Cardiac muscle cell (in vitro differentiated cells and primary cell): ENCODE measurements around the gene KCNQ5. TPM values are rescaled to one million over a fixed set of nuclear protein-coding genes. Genes with fewer than 3 reads are reported as not detected.

Source experiments
- DNase-seq, 2 donors: peaks; one replicate each; pipeline versions ENCODE4 v3.0.0 to v3.0.0-alpha.2; 2010 to 2017; ENCODE audit warnings: low read depth in 1 of 2, low spot score in 1 of 2
- H3K27ac ChIP-seq: fragments of 200-600 bp; sonication (generic); 2 replicates; pipeline ENCODE4 v1.5.1; 2016
- H3K27me3 ChIP-seq: fragments of 200-600 bp; sonication (generic); 2 replicates; pipeline ENCODE4 v1.6.0; 2016; ENCODE audit warnings: control low read depth
- H3K36me3 ChIP-seq: fragments of 200-600 bp; sonication (generic); 2 replicates; pipeline ENCODE4 v1.5.1; 2016; ENCODE audit warnings: control low read depth
- H3K4me1 ChIP-seq: fragments of 200-600 bp; sonication (generic); 2 replicates; pipeline ENCODE4 v1.8.1; 2017; ENCODE audit warnings: low read depth, mild to moderate bottlenecking, mixed run types
- H3K4me3 ChIP-seq: fragments of 200-600 bp; sonication (generic); 2 replicates; pipeline ENCODE4 v1.5.1; 2016; ENCODE audit warnings: mild to moderate bottlenecking
- H3K9me3 ChIP-seq: fragments of 200-600 bp; sonication (generic); 2 replicates; pipeline ENCODE4 v1.5.1; 2017; ENCODE audit warnings: low read depth, mild to moderate bottlenecking, control low read depth
- CTCF ChIP-seq: IDR thresholded peaks from 2 replicates; pipeline ENCODE4 v1.5.1; 2012; ENCODE audit warnings: low read depth, mild to moderate bottlenecking, low read length
- polyA plus RNA-seq: library from polyadenylated mRNA; unstranded; fragments of >200 nt; fragmentation: Nextera tagmentation; extraction: Ambion mirVana; gene quantifications from 2 replicates; pipeline ENCODE4 v1.2.1, GENCODE V29; 2016
- total RNA-seq: library from RNA; depleted of rRNA; stranded (reverse); fragments of >200 nt; gene quantifications from 2 replicates; pipeline ENCODE4 v1.2.3, GENCODE V29; 2016

The KCNQ5 gene
- total and polyA plus RNA-seq, 2 experiments from 2014 or later = 31.4 to 45.4 TPM

GRCh38 chr6:72811971-72812421 is 190.1 kb downstream of the KCNQ5 start:
- Histone ChIP-seq H3K27me3 (no peaks in the 10 kb centered on the region), H3K36me3 (no peaks in the 10 kb centered on the region), H3K27ac (peak overlapping the region; percentile 86), H3K4me1 (peaks cover 33% of the 10 kb centered on the region), H3K4me3 (no peak overlapping the region), H3K9me3 (no peaks in the 10 kb centered on the region)
- peak in 1 of 2 donors; percentile 34 for DNase-seq
- TF ChIP-seq CTCF = no peak

DNA sequence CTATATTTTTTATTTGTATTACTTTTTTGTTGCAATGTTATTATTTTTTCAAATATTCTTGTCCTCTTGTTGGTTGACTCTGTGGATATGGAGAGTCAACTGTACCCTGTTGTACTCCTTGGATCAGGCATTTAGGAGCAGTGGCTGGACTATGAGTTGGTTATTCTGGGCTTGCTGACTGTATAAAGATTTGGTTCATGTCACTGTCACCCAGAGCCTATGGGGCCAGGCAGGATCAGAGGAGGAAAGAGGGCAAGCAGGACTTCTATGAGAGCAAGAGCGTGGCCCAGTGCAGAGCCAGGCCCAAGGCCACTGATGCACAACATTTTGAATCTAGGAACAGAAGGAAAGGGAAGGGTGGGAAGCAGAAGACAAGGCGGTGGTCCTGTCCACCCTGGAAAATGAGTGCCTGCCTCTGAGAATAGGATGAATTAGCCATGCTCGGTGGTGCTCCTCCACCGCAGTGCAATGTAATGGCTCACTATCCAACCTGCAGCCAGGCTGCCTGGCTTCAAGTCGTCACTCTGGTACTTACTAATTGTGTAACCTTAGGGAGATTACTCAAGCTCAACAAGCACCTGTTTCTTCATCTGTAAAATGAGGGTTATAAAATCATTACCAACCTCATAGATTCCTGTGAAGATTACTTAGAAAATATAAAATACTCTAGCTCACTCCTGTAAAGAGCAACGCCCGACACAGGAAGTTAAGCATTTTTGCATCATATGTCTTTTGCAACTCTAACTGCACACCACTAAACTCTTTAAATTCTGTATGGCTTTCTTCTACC is 192.1 kb downstream of the KCNQ5 start:
- H3K36me3 ChIP-seq = no peaks in the 10 kb centered on the region
- DNase-seq = no peak
- TF ChIP-seq CTCF = no peak
- no peak overlapping the region for H3K4me3 ChIP-seq
- H3K27ac ChIP-seq = peak overlapping the region; percentile 24
- no peaks in the 10 kb centered on the region for H3K27me3 ChIP-seq
- peaks cover 33% of the 10 kb centered on the region for H3K4me1 ChIP-seq
- H3K9me3 ChIP-seq = no peaks in the 10 kb centered on the region

DNA sequence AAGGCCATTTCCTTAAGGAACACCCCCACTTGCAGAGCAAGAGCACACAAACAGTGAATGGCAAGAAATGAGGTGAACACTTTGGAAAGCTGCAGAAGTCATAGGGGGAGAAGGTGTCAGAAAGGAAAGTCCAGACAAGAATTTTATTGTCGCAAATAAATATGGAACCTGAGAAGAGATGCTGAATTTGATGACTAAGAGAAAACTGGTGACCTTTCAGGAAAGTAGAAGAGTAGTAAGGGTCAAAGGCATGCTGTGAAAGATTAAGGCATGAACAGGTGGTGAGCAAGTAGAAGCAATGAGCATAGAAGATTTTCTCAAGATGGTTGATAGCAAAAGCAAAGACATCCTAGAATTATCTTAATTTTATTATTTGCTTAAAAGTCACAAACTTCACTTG is 194.2 kb downstream of the KCNQ5 start:
- TF ChIP-seq CTCF = no peak
- no peaks in the 10 kb centered on the region for H3K27me3 ChIP-seq
- no peak for DNase-seq

GRCh38 chr6:72817208-72817607 is 195.3 kb downstream of the KCNQ5 start:
- Histone ChIP-seq H3K27ac (no peak overlapping the region), H3K9me3 (no peaks in the 10 kb centered on the region), H3K4me1 (peaks cover 13% of the 10 kb centered on the region), H3K4me3 (no peak overlapping the region), H3K27me3 (no peaks in the 10 kb centered on the region), H3K36me3 (no peaks in the 10 kb centered on the region)
- TF ChIP-seq CTCF = no peak
- no peak for DNase-seq

More for the DNA sequence above, 194.2 kb downstream of the KCNQ5 start:
- peaks cover 25% of the 10 kb centered on the region for H3K4me1 ChIP-seq
- no peaks in the 10 kb centered on the region for H3K9me3 ChIP-seq
- H3K27ac ChIP-seq = no peak overlapping the region
- H3K4me3 ChIP-seq = no peak overlapping the region
- no peaks in the 10 kb centered on the region for H3K36me3 ChIP-seq

GRCh38 chr6:72819609-72820008 is 197.7 kb downstream of the KCNQ5 start:
- TF ChIP-seq CTCF = no peak
- no peaks in the 10 kb centered on the region for H3K4me1 ChIP-seq
- H3K27ac ChIP-seq = no peak overlapping the region
- no peaks in the 10 kb centered on the region for H3K27me3 ChIP-seq
- H3K9me3 ChIP-seq = no peaks in the 10 kb centered on the region
- DNase-seq = no peak
- H3K4me3 ChIP-seq = no peak overlapping the region
- H3K36me3 ChIP-seq = no peaks in the 10 kb centered on the region
